SK-N-MC (cell line): ENCODE data around the gene ANKRD10.

Experiments used
- DNase-seq: peaks from one replicate; pipeline ENCODE4 v3.0.0-alpha.2; 2011; ENCODE audit warnings: low read depth, low spot score
- H3K27ac ChIP-seq: fragments of 200-600 bp; sonication (generic); 2 replicates; pipeline ENCODE4 v1.5.1; 2016; ENCODE audit warnings: mixed run types
- H3K36me3 ChIP-seq: fragments of 200-600 bp; sonication (generic); 2 replicates; pipeline ENCODE4 v1.6.1; 2017; ENCODE audit warnings: antibody characterized with exemption, low read length, mixed read lengths; ENCODE audit not compliant: insufficient read depth
- H3K4me3 ChIP-seq: fragments of 200-600 bp; sonication (generic); 2 replicates; pipeline ENCODE4 v1.5.1; 2016
- H3K9ac ChIP-seq: fragments of 200-600 bp; sonication (generic); 2 replicates; pipeline ENCODE4 v1.8.0; 2017; ENCODE audit warnings: mixed run types, mixed read lengths; ENCODE audit not compliant: insufficient read length
- H3K9me3 ChIP-seq: fragments of 200-600 bp; sonication (generic); 2 replicates; pipeline ENCODE4 v1.6.1; 2017; ENCODE audit warnings: low read depth, mild to moderate bottlenecking, antibody characterized with exemption, low read length, moderate library complexity, mixed read lengths
- EZH2 ChIP-seq: fragments of 200-600 bp; sonication (generic); IDR thresholded peaks from one replicate; pipeline ENCODE4 v1.6.1; 2017; ENCODE audit warnings: antibody characterized with exemption
- FOXP2 ChIP-seq: optimal IDR thresholded peaks from 2 replicates; pipeline ENCODE3; 2011; ENCODE audit warnings: mild to moderate bottlenecking, moderate library complexity; ENCODE audit not compliant: insufficient read depth; ENCODE audit errors: extremely low read length, control extremely low read depth
- POLR2AphosphoS5 ChIP-seq: IDR thresholded peaks from 2 replicates; pipeline ENCODE4 v1.6.1; 2012; ENCODE audit warnings: mild to moderate bottlenecking, low read depth, low read length, borderline replicate concordance

Gene ANKRD10

GRCh38 chr13:110911880-110912279, 3.0 kb downstream of the ANKRD10 start:
- Histone ChIP-seq H3K27ac (no peak overlapping the region), H3K9me3 (no peaks in the 10 kb centered on the region), H3K4me3 (peak overlapping the region; percentile 95), H3K9ac (no peak overlapping the region), H3K36me3 (peaks cover 29% of the 10 kb centered on the region; the same call in 1 of the 2 replicates)
- no peak for TF ChIP-seq EZH2
- TF ChIP-seq POLR2AphosphoS5, result no peak
- no peak for TF ChIP-seq FOXP2
- no peak for DNase-seq

GRCh38 chr13:110910013-110910890, 4.6 kb downstream of the ANKRD10 start:
- Histone ChIP-seq H3K9ac (no peak overlapping the region), H3K36me3 (peaks cover 43% of the 10 kb centered on the region), H3K9me3 (no peaks in the 10 kb centered on the region), H3K27ac (no peak overlapping the region), H3K4me3 (no peak overlapping the region)
- TF ChIP-seq POLR2AphosphoS5 (no peak), FOXP2 (no peak), EZH2 (no peak)
- no peak for DNase-seq

- DNase-seq, result no peak
- no peak for TF ChIP-seq EZH2
- no peak for TF ChIP-seq POLR2AphosphoS5
- TF ChIP-seq FOXP2, result no peak
- Histone ChIP-seq H3K36me3 (peaks cover 61% of the 10 kb centered on the region), H3K9me3 (no peaks in the 10 kb centered on the region), H3K4me3 (no peak overlapping the region), H3K9ac (no peak overlapping the region), H3K27ac (peak overlapping the region; percentile 5; the same call in 1 of the 2 replicates)
Observed at GRCh38 chr13:110907951-110908898, 6.6 kb downstream of the ANKRD10 start.

- peaks cover 71% of the 10 kb centered on the region for H3K36me3 ChIP-seq
- no peak for DNase-seq
- H3K4me3 ChIP-seq, result no peak overlapping the region
- no peak overlapping the region for H3K27ac ChIP-seq
- no peak overlapping the region for H3K9ac ChIP-seq
- TF ChIP-seq EZH2 (no peak), POLR2AphosphoS5 (no peak), FOXP2 (no peak)
- H3K9me3 ChIP-seq, result no peaks in the 10 kb centered on the region
Observed at GRCh38 chr13:110907301-110907700, 7.6 kb downstream of the ANKRD10 start.

- no peak overlapping the region for H3K27ac ChIP-seq
- peaks cover 66% of the 10 kb centered on the region for H3K36me3 ChIP-seq
- no peaks in the 10 kb centered on the region for H3K9me3 ChIP-seq
- no peak overlapping the region for H3K4me3 ChIP-seq
- H3K9ac ChIP-seq, result no peak overlapping the region
- TF ChIP-seq POLR2AphosphoS5 (no peak), FOXP2 (no peak), EZH2 (no peak)
- DNase-seq, result no peak
Observed at GRCh38 chr13:110904748-110905147, 10.1 kb downstream of the ANKRD10 start.

GRCh38 chr13:110902370-110902769, 12.5 kb downstream of the ANKRD10 start:
- DNase-seq, result no peak
- no peak overlapping the region for H3K4me3 ChIP-seq
- no peaks in the 10 kb centered on the region for H3K9me3 ChIP-seq
- peaks cover 53% of the 10 kb centered on the region for H3K36me3 ChIP-seq
- no peak overlapping the region for H3K27ac ChIP-seq
- no peak overlapping the region for H3K9ac ChIP-seq
- no peak for TF ChIP-seq POLR2AphosphoS5

GRCh38 chr13:110897521-110897920, 17.3 kb downstream of the ANKRD10 start:
- Histone ChIP-seq H3K9ac (no peak overlapping the region), H3K9me3 (no peaks in the 10 kb centered on the region), H3K4me3 (no peak overlapping the region), H3K27ac (no peak overlapping the region), H3K36me3 (peaks cover 26% of the 10 kb centered on the region)
- no peak for DNase-seq
- TF ChIP-seq FOXP2, result no peak
- no peak for TF ChIP-seq POLR2AphosphoS5
- TF ChIP-seq EZH2, result no peak

DNA sequence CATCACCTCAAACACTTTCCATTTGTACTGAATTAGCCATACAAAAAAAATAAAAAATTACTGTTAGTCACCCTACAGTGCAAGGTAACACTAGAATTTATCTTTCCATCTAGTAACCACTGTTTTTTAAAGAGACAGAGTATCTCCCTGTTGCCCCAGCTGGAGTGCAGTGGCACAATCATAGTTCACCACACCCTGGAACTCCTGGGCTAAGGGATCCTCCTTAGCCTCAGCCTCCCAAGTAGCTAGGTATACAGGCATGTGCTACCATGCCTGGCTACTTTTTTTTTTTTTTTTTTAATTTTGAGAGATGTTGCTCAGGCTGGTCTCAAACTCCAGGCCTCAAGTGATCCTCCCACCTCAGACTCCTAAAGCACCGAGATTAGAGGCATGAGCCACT, 17.9 kb downstream of the ANKRD10 start:
- H3K9me3 ChIP-seq, result no peaks in the 10 kb centered on the region
- H3K9ac ChIP-seq, result no peak overlapping the region
- TF ChIP-seq POLR2AphosphoS5 (no peak), FOXP2 (no peak), EZH2 (no peak)
- no peak overlapping the region for H3K4me3 ChIP-seq
- no peak for DNase-seq
- no peak overlapping the region for H3K27ac ChIP-seq
- H3K36me3 ChIP-seq, result peaks cover 27% of the 10 kb centered on the region
